ENCODE measurements around the gene PEBP1.
A peak's percentile ranks its signal among the peaks of the same experiment; 100 is the strongest.

PEBP1 gene

DNA sequence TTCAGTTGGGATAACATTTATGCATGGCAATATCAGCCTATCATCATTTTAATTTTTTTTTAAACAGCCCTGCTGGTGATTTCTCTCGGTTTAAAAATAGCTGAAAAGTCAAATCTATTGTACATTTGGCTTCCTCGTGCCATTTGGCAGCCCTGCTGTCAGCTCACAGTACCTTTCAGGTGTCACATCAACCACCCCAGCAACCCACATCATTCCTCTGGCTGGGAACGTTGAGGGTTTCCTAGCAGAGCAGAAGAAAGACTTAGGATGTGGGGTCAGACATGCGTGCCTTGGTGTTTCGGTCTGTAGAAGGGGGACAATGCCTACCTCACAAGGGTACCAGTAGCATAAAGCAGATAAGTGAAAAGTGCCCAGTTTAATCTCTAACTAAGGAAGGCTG is 15.8 kb downstream of the PEBP1 start:
- no peak for TF ChIP-seq GATA2 (IDR thresholded peaks at IDR 0.05; ENCODE audit: low read depth, low read length)
- no peak for TF ChIP-seq GATA3 (IDR thresholded peaks at IDR 0.05; ENCODE audit: low read depth, low read length)

DNA sequence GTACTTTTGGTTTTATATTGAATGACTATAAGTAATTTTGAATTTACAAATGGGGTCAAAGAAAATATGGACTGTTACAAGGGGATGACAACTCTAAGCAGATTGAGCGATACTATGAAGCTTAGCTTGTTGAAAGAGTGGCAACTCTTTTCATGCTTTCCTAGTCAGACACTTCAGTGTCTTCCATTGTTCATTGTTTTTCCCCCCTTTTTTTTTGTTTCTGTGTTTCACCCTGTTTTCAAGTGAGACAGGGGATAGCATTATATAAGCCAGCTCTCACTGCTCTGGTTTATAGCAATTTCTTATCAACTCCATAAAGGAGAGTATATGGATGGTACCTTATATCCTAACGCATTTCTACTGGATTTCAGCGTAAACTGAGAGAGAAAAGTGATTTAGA is 24.6 kb downstream of the PEBP1 start:
- TF ChIP-seq GATA2 (IDR thresholded peaks at IDR 0.05; ENCODE audit: low read depth, low read length) = no peak
- no peak for TF ChIP-seq GATA3 (IDR thresholded peaks at IDR 0.05; ENCODE audit: low read depth, low read length)

DNA sequence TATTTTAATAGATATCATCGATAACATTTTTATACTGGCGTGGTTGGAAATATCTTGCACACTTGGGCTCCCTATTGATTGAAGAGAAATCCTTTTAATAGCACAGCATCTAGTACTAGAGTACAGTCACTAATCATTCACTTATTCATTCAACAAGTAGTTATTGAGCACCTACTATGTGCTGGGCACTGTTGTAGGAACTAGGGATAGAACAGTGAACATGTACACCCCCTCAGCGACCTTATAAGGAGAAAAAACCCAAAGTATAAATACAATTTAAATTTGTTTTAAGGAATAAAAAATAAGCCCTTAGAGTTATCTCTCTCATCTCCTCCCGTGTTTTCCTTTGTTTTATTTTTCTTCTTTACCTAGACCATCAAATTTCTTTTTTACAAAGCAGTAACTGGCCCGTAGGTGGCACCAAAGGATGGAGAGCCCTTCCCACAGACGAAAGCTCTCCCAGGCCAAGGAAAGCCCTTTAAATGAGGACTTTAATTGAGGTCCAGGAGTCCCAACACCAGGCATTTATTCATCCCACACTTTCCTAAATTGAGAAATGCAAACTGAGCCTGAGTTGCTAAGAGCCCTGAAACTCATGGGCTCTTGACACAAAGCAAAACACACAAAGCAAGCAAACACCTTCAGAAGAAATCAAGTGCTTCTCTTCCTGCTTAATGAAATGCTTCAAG is 29.0 kb downstream of the PEBP1 start:
- no peak for TF ChIP-seq GATA3 (IDR thresholded peaks at IDR 0.05; ENCODE audit: low read depth, low read length)
- peak; percentile 15; the same call in 1 of the 2 replicates for TF ChIP-seq GATA2 (IDR thresholded peaks at IDR 0.05; ENCODE audit: low read depth, low read length)

DNA sequence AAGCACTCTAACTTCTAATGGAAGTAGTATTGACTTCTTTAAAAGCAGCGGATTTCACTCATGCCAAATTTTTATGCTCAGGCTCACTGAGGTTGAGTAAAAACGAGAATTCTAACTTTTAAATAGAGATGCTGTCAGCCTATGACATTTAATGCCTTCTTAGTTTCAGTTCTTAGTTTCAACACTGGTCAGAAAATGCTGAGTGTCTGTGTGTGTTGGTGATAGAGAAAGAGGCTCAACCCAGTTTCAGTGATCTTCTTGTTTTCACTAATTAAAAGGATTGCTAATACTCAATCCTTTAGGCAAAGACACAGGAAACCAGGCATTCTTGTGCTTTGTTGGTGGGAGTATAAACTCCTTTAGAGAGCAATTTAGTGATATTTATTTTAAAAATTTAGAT is 31.0 kb downstream of the PEBP1 start:
- TF ChIP-seq GATA3 (IDR thresholded peaks at IDR 0.05; ENCODE audit: low read depth, low read length) = no peak
- TF ChIP-seq GATA2 (IDR thresholded peaks at IDR 0.05; ENCODE audit: low read depth, low read length) = no peak

DNA sequence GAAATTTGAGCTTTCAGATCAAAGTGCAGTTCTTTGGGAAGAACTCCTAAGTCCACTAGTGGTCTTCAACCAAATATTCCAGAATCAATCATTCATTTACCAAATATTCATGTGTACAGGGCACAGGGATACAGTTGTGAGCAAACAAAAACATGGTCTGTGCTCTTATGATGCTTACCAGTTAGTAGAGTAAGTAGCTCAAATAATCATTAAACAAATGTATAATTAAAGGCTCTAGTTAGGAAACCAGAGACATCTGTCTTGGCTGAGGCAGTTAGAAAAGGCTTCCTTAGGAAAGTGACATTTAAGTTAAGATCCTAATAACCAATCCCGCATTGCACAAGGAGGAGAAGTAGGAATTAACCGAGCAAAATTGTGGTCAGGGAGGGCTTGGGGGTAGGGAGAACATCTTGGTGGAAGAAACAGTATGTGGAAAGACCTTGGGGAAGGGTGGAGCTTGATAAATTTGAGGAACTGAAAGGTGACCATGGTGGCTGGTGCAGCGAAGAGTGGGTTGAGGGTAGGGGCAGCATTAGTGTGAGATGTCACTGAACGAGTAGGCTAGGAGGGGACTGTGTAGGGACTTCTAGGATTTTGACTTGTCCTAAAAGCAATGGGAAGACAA is 40.0 kb downstream of the PEBP1 start:
- no peak for TF ChIP-seq GATA3 (IDR thresholded peaks at IDR 0.05; ENCODE audit: low read depth, low read length)
- no peak for TF ChIP-seq GATA2 (IDR thresholded peaks at IDR 0.05; ENCODE audit: low read depth, low read length)

DNA sequence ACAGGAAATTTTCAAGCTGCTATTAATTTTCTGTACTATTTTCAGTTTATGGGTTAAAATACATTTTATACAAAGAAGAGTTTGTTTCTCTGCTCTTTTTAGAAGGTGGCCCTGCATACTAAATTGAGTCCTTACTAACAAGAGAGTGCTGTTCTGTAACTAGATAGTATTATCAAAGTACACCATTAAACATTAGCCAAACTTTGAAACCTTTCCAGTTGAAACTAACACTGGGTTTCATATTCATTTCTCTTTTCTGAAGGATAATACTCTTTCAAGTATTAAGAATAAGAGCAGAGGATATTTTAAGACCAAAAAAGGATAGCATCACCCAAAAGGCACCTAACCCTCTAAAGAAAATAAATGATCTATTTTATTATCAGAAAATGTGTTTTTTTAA is 47.2 kb downstream of the PEBP1 start:
- no peak for TF ChIP-seq GATA2 (IDR thresholded peaks at IDR 0.05; ENCODE audit: low read depth, low read length)
- TF ChIP-seq GATA3 (IDR thresholded peaks at IDR 0.05; ENCODE audit: low read depth, low read length) = no peak

DNA sequence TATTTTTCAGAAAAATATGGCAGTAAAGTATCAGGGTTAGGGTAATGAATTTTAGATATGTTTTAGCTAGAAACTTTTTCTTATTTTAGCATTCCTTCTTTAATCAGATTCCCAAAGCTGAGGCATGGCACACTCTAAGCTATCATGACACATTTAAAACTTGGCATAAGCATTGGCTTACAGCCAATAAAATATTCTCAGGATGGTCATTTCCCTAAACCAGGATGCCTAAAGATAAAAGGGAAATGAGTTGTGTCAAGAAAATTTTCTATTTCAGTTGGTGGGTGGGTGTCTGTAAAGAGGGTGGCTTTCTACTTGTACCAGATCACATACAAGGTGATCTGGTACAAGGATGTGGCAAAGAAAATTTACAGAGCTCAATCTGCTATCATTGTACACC is 47.8 kb downstream of the PEBP1 start:
- TF ChIP-seq GATA2 (IDR thresholded peaks at IDR 0.05; ENCODE audit: low read depth, low read length) = no peak
- TF ChIP-seq GATA3 (IDR thresholded peaks at IDR 0.05; ENCODE audit: low read depth, low read length) = no peak

DNA sequence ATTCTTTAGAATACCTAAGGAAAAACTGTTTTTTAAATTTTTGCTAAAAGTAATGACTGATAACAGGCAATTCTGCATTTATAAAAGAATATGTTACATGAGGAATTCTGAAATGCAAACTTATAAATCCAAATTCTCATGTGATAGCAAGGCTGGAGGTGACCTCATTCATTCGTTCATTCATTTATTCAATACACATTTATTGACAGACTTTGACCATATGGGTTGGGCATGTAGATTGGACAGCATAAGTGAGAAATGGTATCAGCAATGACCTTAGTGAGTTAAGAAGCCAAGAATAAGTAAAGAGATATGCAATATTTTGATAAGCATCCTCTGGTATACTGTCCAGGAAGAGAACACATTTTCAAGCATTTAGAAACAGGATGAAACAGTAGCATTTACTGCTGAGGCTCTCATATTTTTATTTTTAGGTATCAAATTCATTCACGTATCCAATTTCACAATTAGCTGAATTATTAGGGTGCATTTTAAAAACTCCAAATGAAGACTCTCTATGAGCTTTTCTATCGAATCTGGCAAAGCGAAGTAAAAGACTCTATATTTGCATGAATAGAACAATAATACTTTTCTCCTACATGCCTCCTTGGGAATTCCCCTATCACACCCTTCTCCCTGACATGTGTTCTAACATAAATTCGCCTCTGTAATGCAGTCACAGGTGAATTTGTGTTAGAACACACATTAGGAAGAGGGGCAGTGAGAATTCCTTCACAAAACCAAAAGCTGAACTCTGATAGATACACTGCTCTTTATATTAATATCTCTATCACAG is 49.9 kb downstream of the PEBP1 start:
- no peak for TF ChIP-seq GATA2 (IDR thresholded peaks at IDR 0.05; ENCODE audit: low read depth, low read length)
- TF ChIP-seq GATA3 (IDR thresholded peaks at IDR 0.05; ENCODE audit: low read depth, low read length) = no peak

DNA sequence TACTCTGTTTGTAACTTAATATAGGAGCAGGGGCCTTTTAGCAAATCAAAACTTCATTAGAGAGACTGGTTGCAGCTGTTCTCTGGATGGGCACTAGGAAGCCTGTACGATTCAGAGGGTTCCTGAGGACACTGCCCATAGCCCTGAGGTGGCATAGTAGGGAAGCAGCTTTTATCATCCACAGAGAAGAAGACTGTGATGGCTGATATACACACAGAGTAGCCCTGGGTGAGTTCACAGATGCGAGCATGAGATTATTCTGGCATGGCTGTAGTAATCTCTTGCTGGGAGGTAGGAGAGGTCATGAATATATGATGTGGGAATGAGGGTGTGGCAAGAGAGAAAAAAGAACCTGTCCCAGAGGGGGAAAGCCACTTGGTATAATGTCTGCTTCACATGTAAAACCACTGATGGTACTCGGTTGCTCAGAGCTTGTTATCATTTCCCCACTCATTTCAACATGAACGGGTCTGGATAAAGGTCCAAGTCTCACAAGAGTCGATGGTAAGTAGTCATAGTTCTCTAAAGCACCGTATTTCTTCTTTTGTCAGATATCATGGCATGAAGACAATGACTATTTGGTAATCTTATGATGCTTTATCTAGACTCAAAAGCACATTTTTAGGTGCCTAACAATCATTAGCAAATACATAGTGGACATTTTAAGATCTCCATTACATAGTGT is 52.0 kb downstream of the PEBP1 start:
- TF ChIP-seq GATA3 (IDR thresholded peaks at IDR 0.05; ENCODE audit: low read depth, low read length) (no peak), GATA2 (IDR thresholded peaks at IDR 0.05; ENCODE audit: low read depth, low read length) (peak; percentile 66)

DNA sequence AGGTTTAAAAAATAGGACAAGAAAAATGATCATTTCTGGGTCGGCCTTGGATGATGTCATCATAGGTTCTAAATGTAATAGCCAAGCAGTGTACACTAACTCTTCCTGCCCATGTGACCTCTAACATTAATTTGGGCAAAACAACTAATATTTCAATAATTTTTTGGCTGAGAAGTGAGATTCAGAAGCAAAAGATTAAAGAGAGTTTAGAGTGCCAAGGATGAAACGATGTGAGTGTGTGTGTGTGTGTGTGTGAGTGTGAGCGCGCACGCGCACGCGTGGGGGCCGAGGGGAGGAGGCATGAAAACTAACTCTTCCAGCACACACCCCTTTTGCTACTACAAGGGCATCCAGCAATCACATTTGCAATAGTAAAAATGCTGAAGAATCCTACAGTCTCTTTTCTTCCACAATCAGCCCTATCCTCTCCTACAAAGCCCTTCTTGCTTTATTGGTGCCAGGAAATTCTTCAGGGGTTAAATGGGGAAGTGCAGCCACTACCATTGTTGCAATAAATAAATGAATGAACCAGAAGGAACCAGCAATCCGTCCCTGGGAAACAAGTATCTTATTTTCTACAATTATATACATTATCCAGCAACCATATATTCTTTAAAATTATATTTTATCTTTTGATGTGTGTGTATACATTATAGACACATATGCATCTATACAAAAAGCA is 52.9 kb downstream of the PEBP1 start:
- TF ChIP-seq GATA2 (IDR thresholded peaks at IDR 0.05; ENCODE audit: low read depth, low read length) (no peak), GATA3 (IDR thresholded peaks at IDR 0.05; ENCODE audit: low read depth, low read length) (no peak)

DNA sequence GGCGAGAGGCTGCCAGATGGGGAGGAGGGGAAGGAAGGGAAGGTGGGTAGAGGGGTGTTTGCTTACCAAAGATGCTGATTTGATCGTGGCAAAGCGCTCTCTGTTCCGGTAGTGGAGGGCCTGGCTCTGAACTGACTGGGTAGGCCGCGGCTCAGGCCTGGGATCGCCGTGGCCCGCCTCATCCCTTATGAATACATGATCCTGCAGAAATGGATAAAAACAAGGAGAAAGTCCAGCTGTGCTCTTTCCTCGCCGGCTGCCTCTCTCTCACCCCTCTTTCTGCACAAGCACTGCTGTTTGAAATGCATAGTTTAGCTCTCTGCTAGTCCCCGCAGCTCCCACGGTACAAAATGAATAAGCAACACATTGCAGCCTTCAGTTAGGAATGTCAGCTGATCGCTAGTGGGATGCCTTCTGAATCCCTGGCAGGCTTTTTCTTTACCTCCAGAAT is 53.8 kb downstream of the PEBP1 start:
- TF ChIP-seq GATA3 (IDR thresholded peaks at IDR 0.05; ENCODE audit: low read depth, low read length) = no peak
- TF ChIP-seq GATA2 (IDR thresholded peaks at IDR 0.05; ENCODE audit: low read depth, low read length) = 0 out of 2 replicates have a peak, but pooled peaks have one; percentile 16

DNA sequence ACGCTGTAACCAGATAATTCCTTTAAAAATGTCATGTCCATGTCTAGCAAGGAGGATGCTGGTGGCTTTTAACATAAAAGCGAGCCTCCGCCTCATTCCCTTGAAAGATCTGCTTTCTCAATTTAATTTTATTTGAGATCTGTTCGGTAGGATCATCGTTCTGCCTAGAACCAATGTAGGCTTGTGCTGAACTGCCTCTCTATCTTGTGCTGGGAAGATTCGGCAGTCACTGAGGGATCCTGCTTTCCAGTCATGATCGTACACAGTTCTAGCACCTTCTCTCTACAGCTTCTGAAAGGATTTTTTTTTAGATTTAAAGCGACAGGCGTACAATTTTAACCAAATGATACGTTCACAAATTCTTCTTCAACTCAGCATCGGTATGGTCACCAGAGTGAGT is 54.3 kb downstream of the PEBP1 start:
- no peak for TF ChIP-seq GATA3 (IDR thresholded peaks at IDR 0.05; ENCODE audit: low read depth, low read length)
- no peak for TF ChIP-seq GATA2 (IDR thresholded peaks at IDR 0.05; ENCODE audit: low read depth, low read length)

DNA sequence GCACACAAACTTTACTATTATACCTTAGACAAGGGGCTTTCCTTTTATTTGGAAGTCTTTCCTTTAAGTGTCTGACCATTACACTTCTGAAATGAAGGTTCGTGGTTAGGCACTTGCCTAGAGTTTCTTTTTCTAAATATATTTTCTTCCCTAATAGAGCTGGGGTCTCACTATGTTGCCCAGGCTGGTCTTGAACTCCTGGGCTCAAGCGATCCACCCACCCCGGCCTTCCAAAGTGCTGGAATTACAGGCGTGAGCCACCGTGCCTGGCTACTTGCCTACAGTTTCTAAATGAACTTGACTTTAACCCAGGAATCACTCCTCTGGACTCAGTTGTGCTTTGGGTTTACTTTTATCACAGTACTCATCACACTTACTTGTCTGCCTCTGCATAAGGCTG is 57.6 kb downstream of the PEBP1 start:
- TF ChIP-seq GATA3 (IDR thresholded peaks at IDR 0.05; ENCODE audit: low read depth, low read length) (no peak), GATA2 (IDR thresholded peaks at IDR 0.05; ENCODE audit: low read depth, low read length) (no peak)
